Measurements from ENCODE around the gene TCAF1.

DNA sequence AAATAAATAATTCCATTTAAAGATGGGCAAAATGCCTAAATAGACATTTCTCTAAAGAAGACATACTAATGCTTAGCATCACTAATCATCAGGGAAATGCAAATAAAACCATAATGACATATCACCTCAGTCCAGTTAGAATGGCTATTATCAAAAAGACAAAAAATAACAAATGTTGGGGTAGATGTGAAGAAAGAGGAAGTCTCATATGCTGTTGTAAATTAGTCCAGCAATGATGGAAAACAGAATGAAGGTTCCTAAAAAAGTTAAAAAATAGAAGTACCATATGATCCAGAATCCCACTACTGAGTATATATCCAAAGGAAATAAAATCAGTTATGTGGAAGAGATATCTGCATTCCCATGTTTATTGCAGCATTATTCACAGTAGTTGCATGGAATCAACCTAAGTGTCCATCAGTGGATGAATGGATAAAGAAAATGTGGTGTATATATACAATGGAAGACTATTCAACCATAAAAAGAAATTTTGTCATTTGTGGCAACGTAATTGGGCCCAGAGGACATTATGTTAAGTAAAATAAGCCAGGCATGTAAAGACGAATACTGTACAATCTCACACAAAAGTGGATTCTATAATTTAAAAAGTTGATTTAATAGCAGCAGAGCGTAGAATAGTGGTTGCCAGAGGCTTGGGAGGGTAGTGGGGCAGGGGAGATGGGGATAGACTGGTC is 52.0 kb downstream of the TCAF1 start:
- TF ChIP-seq POLR2A (IDR thresholded peaks at IDR 0.05; ENCODE audit: low read depth, low read length) (no peak), MXI1 (IDR thresholded peaks at IDR 0.05; ENCODE audit: borderline replicate concordance, low read depth, low read length) (no peak), RAD21 (IDR thresholded peaks at IDR 0.05; ENCODE audit: low read length) (no peak), FOS (IDR thresholded peaks at IDR 0.05; ENCODE audit: low read depth, low read length) (no peak), CEBPB (IDR thresholded peaks at IDR 0.05; ENCODE audit: low read depth, low read length) (no peak), CHD1 (IDR thresholded peaks at IDR 0.05; ENCODE audit: low read depth, low read length) (no peak), SMC3 (IDR thresholded peaks at IDR 0.05; ENCODE audit: low read depth, low read length) (no peak), MAFK (IDR thresholded peaks at IDR 0.05; ENCODE audit: low read depth, low read length) (no peak), MAZ (IDR thresholded peaks at IDR 0.05; ENCODE audit: borderline replicate concordance, low read depth, low read length) (no peak)
- TF ChIP-seq, protein P1, sequence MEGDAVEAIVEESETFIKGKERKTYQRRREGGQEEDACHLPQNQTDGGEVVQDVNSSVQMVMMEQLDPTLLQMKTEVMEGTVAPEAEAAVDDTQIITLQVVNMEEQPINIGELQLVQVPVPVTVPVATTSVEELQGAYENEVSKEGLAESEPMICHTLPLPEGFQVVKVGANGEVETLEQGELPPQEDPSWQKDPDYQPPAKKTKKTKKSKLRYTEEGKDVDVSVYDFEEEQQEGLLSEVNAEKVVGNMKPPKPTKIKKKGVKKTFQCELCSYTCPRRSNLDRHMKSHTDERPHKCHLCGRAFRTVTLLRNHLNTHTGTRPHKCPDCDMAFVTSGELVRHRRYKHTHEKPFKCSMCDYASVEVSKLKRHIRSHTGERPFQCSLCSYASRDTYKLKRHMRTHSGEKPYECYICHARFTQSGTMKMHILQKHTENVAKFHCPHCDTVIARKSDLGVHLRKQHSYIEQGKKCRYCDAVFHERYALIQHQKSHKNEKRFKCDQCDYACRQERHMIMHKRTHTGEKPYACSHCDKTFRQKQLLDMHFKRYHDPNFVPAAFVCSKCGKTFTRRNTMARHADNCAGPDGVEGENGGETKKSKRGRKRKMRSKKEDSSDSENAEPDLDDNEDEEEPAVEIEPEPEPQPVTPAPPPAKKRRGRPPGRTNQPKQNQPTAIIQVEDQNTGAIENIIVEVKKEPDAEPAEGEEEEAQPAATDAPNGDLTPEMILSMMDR (conservative IDR thresholded peaks at IDR 0.05; ENCODE audit: low read depth, low read length) = no peak
- TF ChIP-seq, protein P2, sequence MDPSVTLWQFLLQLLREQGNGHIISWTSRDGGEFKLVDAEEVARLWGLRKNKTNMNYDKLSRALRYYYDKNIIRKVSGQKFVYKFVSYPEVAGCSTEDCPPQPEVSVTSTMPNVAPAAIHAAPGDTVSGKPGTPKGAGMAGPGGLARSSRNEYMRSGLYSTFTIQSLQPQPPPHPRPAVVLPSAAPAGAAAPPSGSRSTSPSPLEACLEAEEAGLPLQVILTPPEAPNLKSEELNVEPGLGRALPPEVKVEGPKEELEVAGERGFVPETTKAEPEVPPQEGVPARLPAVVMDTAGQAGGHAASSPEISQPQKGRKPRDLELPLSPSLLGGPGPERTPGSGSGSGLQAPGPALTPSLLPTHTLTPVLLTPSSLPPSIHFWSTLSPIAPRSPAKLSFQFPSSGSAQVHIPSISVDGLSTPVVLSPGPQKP (IDR thresholded peaks at IDR 0.05; ENCODE audit: borderline replicate concordance, low read depth, low read length) = no peak
- TF ChIP-seq, protein P3, sequence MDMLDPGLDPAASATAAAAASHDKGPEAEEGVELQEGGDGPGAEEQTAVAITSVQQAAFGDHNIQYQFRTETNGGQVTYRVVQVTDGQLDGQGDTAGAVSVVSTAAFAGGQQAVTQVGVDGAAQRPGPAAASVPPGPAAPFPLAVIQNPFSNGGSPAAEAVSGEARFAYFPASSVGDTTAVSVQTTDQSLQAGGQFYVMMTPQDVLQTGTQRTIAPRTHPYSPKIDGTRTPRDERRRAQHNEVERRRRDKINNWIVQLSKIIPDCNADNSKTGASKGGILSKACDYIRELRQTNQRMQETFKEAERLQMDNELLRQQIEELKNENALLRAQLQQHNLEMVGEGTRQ (IDR thresholded peaks at IDR 0.05; ENCODE audit: low read depth, low read length) = no peak
